Activated naive CD8-positive, alpha-beta T cell treated with anti-CD3 and anti-CD28 coated beads, Interleukin-2, amount 50 U/mL, for 16 hours (primary cell): ENCODE results near the gene ARHGAP42.
"Not testable (repeated sequence)": the region's sequence is repeated elsewhere in the genome, so short reads cannot be mapped to it uniquely, and the experiment has no call there.

Source experiments
- DNase-seq: peaks from one replicate; pipeline ENCODE4 v3.0.0-alpha.2; 2020; ENCODE audit warnings: low read depth, low spot score

The ARHGAP42 gene

DNA sequence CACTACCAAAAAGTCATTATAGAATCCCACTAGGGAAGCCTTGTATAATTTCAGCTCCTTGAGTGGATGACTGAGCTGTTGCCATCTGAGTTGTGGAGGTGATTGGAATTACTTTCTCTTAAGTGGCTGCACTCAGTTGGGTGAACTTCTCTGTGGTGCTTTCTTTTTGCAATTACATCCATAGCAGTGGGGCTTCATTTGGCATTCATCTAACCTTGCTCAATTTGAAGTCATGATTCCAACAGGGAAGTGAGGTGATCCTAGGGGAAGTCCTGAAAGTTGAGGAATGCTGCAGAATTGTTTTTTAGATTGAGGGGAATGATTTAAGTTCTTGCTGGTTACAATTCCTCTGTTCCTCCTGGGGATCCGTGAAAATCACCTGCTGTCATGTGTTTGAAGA lies 39.6 kb downstream of the ARHGAP42 start:
- no peak for DNase-seq

DNA sequence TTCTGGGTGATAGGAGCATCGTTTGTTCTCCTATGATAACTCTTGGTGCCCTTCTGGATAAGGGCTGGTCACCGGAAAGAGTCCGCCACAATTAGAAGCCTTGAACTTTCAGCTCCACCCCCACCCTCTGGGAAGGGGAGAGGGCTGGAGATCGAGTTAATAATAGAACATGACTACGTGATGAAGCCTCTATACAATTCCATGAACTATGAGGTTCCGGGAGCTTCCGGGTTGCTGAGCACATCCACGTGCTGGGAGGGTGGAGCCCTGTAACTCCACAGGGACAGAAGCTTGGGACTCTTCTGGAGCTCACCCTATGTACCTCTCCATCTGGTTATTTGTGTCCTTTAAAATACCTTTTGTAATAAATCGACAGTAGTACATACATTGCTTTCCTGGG lies 40.3 kb downstream of the ARHGAP42 start:
- no peak for DNase-seq

DNA sequence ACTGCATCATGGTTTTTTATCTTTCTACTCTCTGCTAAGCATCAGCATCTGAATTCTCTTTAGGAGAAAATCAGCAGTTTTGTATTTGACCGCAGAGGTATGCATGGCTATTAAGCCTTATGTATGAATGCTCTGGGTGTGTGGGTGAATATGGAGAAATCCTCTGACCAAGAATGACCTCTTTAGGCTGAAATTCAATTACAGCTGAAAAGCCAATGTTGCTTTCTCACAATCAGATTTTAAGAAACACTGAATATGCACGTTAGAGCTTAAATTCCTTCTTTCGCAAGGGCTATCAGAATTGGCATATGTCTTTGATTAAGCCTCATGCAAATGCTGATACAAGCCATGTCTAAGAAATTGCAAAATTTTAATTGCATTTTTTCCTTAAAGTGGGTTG lies 43.2 kb downstream of the ARHGAP42 start:
- DNase-seq, result no peak

DNA sequence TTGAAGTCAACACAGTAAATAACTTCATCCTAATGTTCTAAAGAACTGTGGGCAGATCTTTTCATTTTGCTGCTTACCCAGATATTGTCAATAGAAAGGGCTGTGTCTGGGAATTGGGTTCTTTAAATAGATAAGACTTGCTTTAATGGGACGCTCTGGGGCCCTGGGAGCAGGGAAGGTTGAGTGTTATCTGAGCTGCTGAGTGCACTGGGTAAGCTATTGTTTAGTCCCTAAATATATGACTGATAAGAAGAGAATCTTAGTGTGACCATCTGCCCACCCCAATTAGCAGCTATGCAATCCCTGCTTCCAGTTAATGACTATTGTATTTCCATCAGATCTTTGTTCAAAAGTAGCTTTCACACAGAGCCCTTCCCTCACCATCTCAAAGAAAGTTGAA lies 44.4 kb downstream of the ARHGAP42 start:
- no peak for DNase-seq

DNA sequence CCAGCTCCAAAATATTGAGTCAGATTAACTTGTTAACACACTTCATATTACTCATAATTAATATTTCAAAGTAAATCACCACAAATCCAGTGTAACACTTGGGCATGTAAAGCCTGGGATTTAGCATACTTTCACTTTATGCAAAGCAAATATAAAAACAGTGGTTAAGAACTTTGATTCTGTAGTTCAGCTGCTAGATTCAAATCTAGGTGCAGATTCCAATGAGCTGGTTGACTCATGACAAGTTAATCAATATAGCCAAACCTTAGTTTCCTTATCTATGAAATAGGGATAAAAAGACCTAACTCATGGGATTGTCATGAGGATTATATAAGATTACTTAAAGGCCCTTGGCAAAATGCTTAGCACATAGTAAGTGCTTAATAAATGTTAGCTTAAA lies 45.9 kb downstream of the ARHGAP42 start:
- DNase-seq, result no peak

DNA sequence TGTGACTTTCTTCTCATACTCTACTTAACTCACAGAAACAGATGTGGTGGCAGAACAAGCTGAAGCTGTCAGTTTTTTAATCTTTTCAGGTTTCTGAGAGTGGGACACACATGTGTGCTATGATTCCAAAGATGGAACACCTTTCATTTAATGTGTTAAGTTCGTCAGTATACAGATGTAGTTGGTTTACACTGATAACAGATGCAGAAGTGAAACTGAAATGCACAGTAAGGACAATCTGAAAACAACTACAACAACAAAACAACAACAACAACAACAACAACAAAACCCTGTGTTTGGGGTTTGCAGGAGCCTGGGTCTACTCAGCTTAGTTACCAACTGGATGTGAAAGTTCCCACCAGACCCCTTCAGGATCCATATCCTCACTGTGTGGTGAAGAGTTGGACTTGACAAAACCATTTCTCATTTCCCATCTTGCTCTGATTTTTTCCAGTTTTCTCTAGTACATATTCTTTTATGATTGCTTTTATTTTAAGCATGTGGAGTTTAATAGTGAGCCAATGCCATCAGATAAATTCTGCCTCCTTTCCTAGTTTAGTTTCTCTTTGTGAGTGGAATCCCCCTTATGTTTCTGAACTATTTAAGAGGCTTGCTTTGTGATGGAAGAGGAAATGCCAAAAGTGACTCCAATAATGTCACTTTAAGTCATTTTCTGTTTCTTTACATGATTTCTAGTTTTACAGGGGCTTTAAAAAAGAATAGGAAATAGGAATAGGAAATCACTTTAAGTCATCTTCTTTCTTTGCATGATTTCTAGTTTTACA lies 47.8 kb downstream of the ARHGAP42 start:
- no peak for DNase-seq

DNA sequence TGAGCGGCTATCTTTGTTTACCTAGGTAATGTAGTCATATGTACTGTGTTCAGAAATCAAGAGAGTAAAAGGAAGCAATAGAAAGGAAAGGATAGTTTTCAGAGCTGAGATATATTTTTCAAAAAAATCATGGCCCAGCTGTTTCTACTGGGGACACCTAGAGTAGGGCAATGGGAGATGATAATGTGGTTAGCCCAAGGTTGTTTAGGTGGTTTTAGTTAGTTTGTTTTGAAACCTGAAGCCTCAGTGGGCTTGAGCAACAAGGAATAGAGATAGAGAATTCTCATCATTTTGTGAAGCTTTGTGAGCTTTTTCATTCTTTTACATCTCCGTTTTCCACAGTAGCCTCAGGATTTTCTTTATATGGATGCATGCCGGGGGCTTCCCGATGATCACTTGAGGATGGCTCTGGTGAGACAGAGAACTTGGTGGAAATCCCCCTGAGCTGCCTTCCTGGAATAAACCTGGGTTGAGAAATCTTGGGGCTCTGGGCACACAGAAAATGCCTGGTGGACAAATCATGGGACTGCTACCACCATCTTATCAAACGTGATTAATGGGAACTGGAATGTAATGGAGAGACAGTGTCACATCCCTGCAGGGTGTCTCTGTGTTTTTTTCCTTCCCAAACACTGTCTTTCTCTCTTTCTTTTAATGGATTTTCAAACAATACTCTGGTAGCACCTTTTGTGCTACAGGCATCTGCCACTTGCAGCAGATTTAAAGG lies 49.0 kb downstream of the ARHGAP42 start:
- DNase-seq, result no peak

DNA sequence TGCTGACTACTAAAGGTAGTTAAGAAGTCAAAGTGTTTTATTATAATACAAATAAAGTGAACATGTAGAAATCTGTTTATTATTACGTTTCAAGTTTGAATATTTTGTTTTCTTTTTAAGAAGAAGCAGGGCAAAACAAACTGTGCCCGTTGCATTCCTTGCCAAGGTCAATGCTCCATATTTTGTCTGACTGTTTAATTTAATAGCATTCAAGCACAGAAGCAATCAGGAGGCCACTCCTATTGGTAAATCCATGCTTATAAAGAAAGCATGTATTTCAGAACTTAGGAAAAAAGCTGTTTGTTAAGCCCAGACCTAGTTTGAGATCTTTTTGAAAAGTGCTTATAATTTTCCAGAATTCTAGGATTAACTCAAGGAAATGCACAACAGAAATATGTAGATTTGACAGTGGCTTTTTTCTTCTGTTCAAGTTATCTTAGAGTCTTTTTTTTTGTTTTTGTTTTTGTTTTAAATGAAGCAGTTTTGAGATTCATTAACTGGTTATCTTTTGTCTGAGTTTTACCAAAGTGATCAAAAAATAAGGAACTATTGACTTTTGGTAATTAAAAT lies 51.7 kb downstream of the ARHGAP42 start:
- no peak for DNase-seq

DNA sequence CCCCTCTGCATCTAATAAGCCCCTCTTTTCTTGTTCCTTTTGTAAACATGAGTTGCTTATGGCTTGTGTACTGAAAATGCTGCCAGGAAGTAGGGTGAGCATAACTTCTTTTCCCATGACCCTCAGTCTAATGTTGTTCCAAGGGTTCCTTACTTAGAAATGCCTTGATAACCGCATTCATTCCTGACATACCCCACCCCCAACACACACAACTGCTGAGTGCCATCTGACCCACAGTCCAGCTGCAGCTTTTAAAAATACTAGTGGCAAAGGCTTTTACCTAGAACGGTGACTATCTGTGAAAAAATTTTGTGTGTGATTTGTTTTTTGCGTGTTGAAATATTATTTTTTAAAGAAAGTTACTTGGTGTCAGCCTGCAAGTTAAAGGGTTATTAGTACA lies 52.6 kb downstream of the ARHGAP42 start:
- no peak for DNase-seq

DNA sequence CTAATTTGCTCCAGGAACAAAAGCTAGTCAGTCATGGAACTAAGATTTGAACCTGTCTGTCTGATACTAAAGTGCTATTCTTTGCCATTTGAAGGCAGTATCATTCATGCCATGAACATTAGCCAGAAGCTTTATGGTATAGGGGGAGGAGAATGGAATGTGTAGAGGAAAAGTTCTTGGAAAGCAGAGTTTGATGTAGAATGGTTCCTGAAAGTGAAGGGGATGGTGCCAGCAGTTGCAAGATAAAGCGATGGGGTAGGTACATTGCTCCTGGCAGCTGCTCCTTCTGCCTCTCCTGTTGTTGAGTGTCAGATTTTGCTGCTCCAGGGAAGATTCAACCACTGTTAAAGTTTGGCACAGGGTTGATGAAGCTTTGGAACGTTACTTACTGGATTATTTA lies 53.4 kb downstream of the ARHGAP42 start:
- DNase-seq, result no peak

DNA sequence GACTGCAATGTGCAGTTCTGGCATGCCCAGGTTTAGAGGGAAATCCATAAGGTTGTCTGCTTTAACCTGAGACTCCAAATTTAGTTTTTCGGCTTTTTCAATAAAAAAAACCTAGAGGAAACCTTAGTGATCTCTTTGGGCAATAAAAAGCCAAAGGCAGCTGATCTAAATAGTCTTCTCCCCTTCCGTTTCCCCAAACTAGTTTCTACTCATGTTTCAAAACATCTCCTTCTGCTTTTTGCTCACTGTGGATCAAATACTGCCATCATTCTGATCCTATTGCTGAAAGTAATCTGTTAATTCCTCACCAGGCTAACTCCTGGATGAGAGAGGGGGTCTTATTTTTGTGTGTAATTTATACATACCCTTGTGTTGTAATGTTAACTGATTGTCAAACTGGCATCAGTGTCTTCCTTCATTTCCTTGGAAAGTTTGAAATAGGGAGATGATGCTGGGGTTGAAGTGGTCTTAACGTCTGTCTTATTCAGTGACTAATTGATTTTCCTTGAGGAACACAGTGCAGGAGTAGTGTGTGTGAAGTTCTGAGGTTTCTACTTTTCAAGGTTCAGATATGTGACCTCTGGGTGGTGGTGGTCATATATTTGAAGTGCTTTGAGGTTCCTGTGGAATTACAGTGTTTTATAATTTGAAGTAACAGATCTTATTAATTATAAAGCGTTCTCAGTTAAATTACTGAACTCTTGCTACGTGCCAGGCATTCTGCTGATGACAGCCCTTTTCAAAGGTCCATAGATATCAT lies 55.0 kb downstream of the ARHGAP42 start:
- DNase-seq, result no peak

DNA sequence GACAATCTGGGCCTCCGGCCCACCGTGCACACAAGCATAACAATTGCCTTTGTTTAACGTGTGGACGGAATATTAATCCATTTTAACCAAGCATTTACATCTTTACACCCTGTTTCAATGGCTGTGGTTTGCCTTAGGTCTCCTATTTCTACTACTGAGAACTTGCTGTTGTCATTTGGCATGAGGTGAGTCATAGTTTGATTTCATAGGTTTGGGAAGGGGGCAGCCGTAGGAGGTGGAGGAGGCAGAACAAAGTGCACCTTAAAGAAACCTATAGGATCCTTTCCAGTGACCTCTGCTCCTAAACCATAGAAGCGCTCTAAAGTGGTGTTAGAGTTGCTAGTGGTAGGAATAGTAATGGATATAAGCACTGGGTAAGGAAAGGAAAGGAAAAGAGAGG lies 59.4 kb downstream of the ARHGAP42 start:
- no peak for DNase-seq

DNA sequence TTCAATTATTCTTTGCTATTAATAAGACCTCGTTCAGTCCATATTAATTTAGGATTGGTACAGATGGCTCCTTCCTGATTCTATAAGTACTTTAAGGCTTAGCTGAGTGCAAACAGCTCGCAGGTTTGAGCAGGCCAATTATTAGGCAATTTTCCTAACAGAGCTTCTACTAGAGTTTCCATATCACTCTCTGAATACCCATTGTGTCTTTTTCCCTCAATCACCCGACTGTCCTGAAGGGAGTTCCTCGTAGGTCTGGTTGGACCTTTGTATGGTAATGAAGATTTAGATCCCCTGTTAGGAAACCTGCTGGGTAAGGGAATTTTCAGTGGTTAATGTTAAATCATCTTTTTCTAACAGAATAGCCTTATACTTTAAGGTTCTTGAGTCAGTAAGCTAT lies 61.1 kb downstream of the ARHGAP42 start:
- no peak for DNase-seq

DNA sequence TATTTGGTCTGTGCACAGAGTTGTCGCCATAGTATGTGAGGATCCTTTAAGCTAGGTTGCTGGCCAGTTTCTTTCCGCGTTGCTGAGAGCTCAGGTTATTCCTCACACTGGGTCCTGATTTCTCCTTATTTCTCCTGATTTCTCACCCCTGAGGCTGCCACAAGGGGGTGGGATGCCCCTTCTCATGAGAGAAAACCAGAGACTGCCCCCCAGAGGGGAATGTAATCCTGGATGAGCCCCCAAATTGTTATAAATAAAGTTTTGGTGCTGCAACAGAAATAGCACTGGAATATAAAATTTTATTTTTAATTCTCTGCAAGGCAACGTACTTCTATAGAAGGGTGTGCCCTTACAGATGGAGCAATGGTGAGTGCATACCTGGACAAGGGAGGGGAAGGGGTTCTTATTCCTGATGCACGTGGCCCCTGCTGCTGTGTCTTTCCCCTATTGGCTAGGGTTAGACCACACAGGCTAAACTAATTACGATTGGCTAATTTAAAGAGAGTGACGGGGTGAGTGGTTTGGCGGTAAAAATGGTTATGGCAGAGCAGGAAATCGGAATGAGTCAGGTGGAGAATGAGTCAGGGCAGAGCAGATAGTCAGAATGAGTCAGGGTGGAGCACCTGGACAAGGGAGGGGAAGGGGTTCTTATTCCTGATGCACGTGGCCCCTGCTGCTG lies 62.9 kb downstream of the ARHGAP42 start:
- DNase-seq, result not testable (repeated sequence)

DNA sequence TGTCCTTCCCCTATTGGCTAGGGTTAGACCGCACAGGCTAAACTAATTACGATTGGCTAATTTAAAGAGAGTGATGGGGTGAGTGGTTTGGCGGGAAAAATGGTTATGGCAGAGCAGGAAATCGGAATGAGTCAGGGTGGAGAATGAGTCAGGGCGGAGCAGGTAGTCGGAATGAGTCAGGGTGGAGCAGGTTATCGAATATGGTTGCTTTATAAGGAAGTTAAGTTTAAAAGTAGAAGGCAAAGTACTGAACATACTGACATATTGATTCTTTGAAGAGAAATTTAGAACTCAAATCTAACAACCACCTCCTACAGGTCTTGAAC lies 63.4 kb downstream of the ARHGAP42 start:
- DNase-seq, result not testable (repeated sequence)

DNA sequence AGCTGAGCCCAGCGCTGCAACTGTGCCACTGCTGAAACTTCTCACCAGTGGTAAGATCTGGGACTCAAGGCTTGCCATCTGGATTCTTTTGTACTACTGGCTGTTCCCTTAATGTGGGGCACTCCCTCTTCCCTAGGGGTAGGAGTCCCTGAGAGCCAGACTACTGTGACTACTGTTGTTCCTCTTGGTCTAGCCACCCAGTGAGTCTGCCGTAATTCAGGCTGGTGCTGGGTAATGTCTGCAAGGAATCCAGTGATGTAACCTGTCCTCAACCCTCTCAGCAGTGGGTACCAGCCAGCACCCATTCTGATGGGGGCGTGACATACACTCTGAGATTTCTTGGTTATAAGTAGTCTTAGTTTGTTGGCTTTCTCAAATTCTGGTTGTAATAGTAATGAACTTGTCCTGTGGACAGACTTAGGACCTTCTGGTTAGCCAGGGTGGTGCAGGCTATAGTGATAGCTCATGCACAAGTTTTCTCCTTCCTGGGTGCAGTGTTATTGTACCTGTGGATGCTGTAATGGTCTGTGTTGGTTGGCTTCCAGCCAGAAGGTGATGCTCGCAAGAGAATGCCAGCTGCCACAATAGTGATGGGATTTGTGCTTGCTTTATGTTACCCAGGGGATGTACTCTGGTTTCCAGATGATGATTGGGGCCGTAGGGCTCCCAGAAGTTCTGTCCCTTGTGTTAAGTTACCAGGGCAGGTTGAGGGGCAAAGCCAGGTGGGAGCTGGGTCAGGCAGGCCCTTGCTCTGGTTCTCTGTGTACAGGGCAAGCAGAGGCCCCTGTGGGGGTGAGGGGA lies 65.5 kb downstream of the ARHGAP42 start:
- no peak for DNase-seq

DNA sequence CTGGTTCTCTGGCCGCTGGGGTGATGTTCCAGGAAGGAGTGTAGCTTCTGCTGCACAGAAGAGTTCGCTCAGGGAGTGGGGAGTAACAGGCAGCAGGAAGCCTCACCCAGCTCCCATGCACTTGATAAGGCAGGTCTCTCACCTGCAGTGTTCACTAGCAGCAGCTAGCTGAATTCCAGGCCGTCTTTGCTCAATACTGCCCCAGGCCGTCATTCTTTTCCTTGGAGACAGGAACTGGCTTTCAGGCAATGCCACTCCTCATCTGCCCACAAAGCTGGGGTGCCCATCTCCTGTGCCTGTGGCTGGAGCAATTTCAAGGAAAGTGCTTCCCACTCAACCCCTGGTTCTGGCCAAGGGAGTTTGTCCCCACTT lies 66.1 kb downstream of the ARHGAP42 start:
- DNase-seq, result no peak

DNA sequence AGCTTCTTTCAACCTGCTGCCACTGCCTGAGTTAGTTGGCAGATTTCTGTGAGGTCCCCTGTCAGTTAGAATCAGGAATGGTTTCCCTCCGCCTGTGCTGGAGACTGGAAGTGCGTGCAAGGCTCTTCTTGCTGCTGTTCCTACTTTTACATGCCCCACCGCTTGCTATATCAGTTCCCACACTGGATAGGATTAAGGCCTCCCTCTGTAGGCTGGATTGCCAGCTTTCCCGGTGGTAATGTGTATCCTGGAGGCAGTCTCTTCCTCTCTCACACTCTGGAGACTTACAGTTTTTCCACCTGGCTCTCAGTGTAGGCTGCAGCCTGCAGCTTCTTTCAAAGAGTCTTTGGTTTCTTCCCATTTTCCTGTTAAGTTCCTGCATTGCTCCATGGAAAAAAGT lies 66.5 kb downstream of the ARHGAP42 start:
- DNase-seq, result no peak

DNA sequence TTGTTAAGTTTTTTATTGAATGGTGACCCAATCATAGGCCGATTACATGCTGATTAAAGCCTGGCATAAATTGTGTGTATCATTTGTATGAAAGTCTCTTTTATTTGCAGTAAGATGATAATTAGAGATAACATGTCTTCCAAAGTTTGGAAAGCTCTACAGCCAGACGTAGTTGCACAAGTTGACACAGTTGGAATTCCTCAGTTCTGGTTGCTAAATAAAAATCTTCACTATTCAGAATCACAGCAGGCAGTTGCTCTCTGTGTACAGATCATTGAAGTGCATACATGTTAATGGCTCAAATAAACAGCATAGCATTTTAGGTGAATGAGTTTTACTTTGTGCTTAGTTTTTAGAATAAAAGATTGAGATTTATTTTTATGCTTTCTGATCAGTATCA lies 69.5 kb downstream of the ARHGAP42 start:
- DNase-seq, result no peak

DNA sequence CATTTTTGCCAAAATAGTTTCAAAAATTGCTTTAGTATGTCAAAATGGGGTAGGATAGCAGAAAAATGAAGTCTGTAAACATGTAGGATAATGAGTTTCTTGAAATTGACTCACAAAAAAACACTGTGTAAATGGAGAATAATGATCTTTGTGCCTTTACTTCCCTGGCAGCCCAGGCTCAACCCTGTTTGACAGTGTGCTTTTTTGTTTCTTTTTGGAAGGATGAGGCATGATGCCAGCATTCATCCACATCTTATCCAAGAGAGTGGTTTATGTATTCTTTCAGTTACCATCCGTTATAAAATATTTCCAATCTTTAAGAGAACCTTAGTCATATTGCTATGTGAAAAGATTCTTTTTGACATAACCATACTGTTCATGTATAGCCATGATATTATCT lies 70.6 kb downstream of the ARHGAP42 start:
- no peak for DNase-seq

DNA sequence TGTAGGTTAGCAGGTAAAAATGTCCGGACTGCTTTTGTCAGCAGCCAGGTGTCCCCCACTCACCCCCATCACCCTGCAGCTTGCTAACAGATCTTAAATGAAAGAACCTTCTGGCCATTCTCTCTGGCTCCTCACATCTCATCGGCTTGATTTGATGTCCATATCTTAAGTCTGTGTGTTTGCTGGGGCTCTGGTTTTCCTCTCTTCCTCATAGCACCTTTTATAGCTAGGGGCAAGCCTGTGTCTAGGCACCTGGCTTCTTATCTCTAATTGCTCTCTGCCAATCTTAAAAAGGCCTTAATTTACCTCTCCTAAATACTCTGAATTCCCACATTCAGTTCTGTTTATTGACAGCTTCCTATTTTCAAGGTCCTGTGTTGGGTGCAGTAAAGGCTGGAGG lies 72.0 kb downstream of the ARHGAP42 start:
- DNase-seq, result no peak
